ENCODE measurements around the gene STPG4. TPM values are rescaled to one million over a fixed set of nuclear protein-coding genes. Genes with fewer than 3 reads are reported as not detected.
"Not testable (repeated sequence)": the region's sequence is repeated elsewhere in the genome, so short reads cannot be mapped to it uniquely, and the experiment has no call there.

The STPG4 gene
- total RNA-seq, 4 donors from 2014 or later = 0.46 to 1.2 (median 0.63) TPM; not detected in 1

DNA sequence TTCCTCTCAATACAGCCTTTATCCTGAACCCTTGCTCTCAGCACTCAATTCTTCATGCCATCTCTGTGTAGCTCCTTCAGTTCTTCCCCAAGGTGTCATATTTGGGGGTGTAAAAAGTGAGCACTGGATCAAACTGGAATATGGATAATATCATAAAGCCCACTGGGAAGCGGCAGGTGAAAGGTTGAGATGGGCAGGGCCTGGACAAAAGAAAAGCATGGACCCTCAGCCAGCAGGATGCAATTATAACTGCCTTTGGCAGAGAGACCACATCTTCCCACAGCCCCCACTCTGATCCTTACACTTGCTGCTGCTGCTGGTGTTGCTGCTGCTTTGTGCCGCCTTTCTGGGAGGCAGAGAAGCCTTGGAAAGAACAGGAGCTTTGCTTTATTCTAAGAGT is 31.2 kb upstream of the STPG4 start:
- DNase-seq (ENCODE audit: low spot score) (no peak), ATAC-seq (ENCODE audit: low FRiP score) (no peak)
- no peak for TF ChIP-seq CTCF (IDR thresholded peaks at IDR 0.05)

GRCh38 chr2:47185098-47185497 is 30.0 kb upstream of the STPG4 start:
- not testable (repeated sequence) for ATAC-seq (ENCODE audit: low FRiP score); DNase-seq (ENCODE audit: low spot score)

- DNase-seq (ENCODE audit: low spot score) (no peak), ATAC-seq (ENCODE audit: low FRiP score) (no peak)
- no peak for TF ChIP-seq CTCF (IDR thresholded peaks at IDR 0.05)
These were observed 26.1 kb upstream of the STPG4 start for GRCh38 chr2:47181176-47181575.

- DNase-seq (ENCODE audit: low spot score) (no peak), ATAC-seq (ENCODE audit: low FRiP score) (no peak)
- TF ChIP-seq CTCF (IDR thresholded peaks at IDR 0.05) = no peak
These were observed 25.4 kb upstream of the STPG4 start for GRCh38 chr2:47180531-47180930.

- no peak for DNase-seq (ENCODE audit: low spot score)
- no peak for ATAC-seq (ENCODE audit: low FRiP score)
- TF ChIP-seq CTCF (IDR thresholded peaks at IDR 0.05) = no peak
These were observed 24.3 kb upstream of the STPG4 start for GRCh38 chr2:47179388-47179787.

DNA sequence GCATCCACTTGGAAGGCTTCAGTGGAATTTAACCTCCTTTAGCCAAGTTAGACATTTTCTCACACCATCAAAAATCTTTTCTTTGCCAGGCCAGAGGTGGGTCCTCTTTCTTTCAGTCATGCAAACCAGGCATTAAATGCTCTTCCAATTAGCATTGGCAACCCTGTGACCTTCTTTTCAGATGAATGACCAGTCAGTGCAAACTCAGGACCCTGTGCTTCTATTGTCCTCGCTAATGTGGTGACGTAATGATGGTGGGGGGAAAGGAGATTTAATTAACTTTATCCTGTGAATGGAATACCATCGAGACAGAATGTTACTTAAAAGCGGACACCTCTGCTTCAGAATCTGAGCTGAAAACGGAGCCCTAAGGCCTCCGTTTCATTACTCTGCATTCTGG is 23.2 kb upstream of the STPG4 start:
- no peak for ATAC-seq (ENCODE audit: low FRiP score)
- no peak for DNase-seq (ENCODE audit: low spot score)
- TF ChIP-seq CTCF (IDR thresholded peaks at IDR 0.05) = no peak

GRCh38 chr2:47177043-47177565 is 22.0 kb upstream of the STPG4 start:
- TF ChIP-seq CTCF (IDR thresholded peaks at IDR 0.05) = no peak
- ATAC-seq (ENCODE audit: low FRiP score) (no peak), DNase-seq (ENCODE audit: low spot score) (no peak)

All from omental fat pad (tissue), 4 donors.